Measurements from ENCODE around the gene SLC35A4. TPM values are rescaled to one million over a fixed set of nuclear protein-coding genes. Genes with fewer than 3 reads are reported as not detected.

SLC35A4 gene
- total and polyA plus RNA-seq, 5 experiments from 2014 or later = 53.6 to 142 (median 92.8) TPM

DNA sequence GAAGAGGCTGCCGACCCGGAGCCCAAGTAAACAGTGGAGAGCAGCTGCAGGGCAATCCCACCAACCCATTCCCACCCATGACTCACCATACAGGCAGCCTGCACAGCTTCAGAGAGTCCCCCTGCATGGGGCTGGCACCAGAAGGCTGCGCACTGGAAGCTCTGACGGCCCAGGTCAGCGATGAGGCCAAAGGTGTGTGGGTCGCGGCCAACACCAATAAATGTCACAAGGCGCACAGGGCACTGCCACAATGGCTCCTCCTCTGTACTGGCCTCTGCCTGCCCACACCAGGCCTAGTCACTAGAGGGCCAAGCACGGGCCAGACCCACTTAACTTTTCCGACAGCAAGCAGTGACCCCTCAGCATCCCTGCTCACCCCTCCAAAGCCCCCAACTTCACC lies 4.4 kb upstream of the SLC35A4 start:
- no peak for DNase-seq
- ATAC-seq = no peak
- H3K9me3 Mint-ChIP-seq = no peaks in the 10 kb centered on the region
- peaks cover 36 to 56% (median 50%) of the 10 kb centered on the region in 4 donors for H3K4me1 Mint-ChIP-seq
- H3K27ac Mint-ChIP-seq = peak overlapping the region in 1 of 10 donors; percentile 66
- no peaks in the 10 kb centered on the region for H3K27me3 Mint-ChIP-seq
- H3K4me3 Mint-ChIP-seq = peak overlapping the region in 1 of 10 donors; percentile 29
- POLR2A ChIA-PET = no interaction called here
- peaks cover 0 to 10% (median 0%) of the 10 kb centered on the region in 3 donors for H3K36me3 Mint-ChIP-seq

DNA sequence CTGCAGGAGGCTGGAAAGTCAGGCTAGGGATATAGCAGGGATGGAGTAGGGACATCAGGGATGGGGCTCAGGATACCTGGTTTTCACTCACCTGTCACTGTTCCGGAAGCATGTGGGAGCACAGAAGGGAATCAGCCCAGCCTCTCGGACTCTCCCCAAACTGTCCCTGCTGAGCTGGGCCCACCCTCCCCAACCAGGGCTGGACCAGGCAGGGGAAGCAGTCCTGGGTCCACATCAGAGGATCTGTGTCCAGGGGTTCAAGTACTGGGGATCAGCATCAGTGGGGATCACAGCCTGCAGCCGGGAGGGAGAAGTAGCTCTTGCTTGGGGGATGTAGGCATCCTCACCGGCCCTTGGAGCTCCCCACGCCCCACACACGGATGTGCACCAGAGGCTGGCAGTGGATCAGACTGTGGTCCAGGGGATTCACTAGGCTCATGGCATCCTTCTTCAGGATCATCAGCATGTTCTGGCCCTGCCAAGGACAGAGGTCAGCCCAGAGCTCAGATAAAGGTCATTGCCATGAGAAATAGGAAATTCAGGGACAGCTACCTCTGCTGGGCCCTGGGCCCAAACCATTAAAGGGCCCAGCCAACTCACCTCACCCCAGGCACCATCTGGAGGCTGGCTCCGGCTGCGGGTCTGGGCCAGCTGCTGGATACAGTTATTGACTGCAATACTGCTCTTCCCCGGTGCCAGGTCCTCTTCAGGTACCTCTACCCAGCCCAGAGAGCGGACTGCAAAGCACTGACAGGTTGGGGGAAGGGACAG lies 2.7 kb upstream of the SLC35A4 start:
- peak overlapping the region in 5 of 10 donors; percentile 1 to 98 (median 96) for H3K27ac Mint-ChIP-seq
- peaks cover 0 to 13% (median 3%) of the 10 kb centered on the region in 3 donors for H3K36me3 Mint-ChIP-seq
- POLR2A ChIA-PET = interaction anchor here (0.6 to 4.1 kb wide), 5 partner anchors 10 to 755 kb away, joined by 3 to 61 read pairs (median 5); partner anchors contain the start of genes ANKHD1 and EIF4EBP3
- H3K9me3 Mint-ChIP-seq = no peaks in the 10 kb centered on the region
- H3K4me3 Mint-ChIP-seq = peak overlapping the region in 2 of 10 donors; percentile 94 to 96
- peaks cover 33 to 55% (median 51%) of the 10 kb centered on the region in 4 donors for H3K4me1 Mint-ChIP-seq
- no peaks in the 10 kb centered on the region for H3K27me3 Mint-ChIP-seq
- DNase-seq = no peak
- ATAC-seq = no peak

DNA sequence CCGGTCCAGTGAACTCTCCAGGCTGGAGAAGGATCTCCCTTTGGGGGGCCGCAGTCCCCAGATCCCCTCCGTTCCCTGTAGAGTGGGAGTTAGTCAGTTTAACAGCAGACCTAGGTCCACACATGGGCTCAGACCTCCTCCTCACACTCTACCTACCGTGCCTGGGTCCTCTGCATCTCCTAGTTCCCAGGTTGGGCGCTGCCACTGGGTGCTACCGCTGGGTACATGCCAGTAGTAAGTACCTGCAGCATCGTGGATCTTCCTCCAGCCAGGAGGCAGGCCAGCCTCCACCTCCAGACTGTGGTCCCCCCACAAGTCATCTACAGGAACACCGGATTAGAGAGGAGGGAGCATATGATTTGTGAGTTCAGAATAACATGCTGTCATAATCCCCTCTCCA lies 1.0 kb upstream of the SLC35A4 start:
- Mint-ChIP-seq H3K27me3 (no peaks in the 10 kb centered on the region), H3K9me3 (no peaks in the 10 kb centered on the region), H3K36me3 (peaks cover 0 to 25% (median 10%) of the 10 kb centered on the region in 3 donors), H3K4me3 (peak overlapping the region; percentile 91 to 99 (median 96)), H3K4me1 (peaks cover 35 to 62% (median 58%) of the 10 kb centered on the region in 4 donors), H3K27ac (peak overlapping the region; percentile 96 to 99 (median 98))
- DNase-seq (no peak), ATAC-seq (no peak)
- POLR2A ChIA-PET = interaction anchor here (0.6 to 4.1 kb wide), 15 partner anchors 12 to 1012 kb away, joined by 3 to 61 read pairs (median 4); partner anchors contain the start of genes ANKHD1, CD14, EIF4EBP3 and HARS1

DNA sequence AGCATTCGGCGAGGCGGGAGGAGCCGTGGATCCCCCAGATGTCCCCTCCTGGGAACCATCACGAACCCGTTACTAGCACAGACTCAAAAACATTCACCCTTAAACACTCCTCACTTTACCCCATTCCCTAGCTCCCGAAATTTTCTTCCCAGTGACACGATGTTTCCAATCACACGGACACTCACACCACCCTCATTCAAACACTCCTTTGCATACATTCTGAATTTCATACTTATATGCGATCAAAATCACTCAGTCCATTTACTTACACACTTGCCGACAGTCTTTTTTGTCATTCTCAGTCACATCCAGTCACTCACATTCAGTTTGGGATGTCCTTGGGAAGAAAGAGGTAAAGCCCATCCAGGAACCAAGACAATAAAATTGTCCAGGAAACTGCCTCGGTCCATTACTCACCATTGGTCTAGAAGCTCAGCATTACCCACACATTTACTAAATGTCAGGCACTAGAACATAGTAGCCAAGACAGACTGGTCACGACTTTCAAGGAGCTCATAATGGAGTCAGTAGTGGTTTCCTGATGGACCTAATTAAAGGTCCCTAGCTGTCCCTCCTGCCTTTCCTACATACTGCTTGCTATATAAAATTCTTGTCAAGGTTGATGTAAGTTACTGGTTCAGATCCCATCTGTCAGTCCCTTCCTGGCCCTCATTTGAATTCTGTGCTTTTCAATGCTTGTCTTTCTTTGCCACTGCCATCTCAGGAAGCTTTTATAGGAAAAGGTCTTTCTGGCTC lies 574 bp downstream of the SLC35A4 start:
- H3K4me1 Mint-ChIP-seq = peaks cover 40 to 78% (median 74%) of the 10 kb centered on the region in 4 donors
- H3K27ac Mint-ChIP-seq = peak overlapping the region; percentile 96 to 99 (median 98)
- H3K9me3 Mint-ChIP-seq = no peaks in the 10 kb centered on the region
- POLR2A ChIA-PET = interaction anchor here (0.7 to 3.8 kb wide), 10 partner anchors 10 to 163 kb away, joined by 3 to 26 read pairs (median 6); partner anchors contain the start of genes ANKHD1, CD14, EIF4EBP3 and IK
- H3K27me3 Mint-ChIP-seq = no peaks in the 10 kb centered on the region
- H3K36me3 Mint-ChIP-seq = peaks cover 0 to 23% (median 10%) of the 10 kb centered on the region in 3 donors
- ATAC-seq (peak in 1 of 2 donors; percentile 4), DNase-seq (peak in 1 of 10 donors; percentile 35)
- H3K4me3 Mint-ChIP-seq = peak overlapping the region; percentile 91 to 99 (median 96)

DNA sequence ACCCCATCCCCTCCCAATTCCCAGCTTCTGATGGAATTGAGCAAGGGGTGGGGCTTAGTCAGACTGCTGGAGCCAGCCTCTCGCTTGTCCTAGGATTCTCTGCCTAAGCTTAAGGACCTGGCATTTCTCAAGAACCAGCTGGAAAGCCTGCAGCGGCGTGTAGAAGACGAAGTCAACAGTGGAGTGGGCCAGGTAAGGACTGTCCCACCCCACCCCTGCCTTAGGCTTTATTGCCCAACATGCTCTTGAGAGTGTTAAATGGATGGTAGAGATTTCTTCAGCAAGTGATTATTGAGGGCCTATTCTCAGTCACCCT lies 1.1 kb downstream of the SLC35A4 start:
- peaks cover 0 to 28% (median 10%) of the 10 kb centered on the region in 3 donors for H3K36me3 Mint-ChIP-seq
- no peaks in the 10 kb centered on the region for H3K9me3 Mint-ChIP-seq
- no peak for DNase-seq
- POLR2A ChIA-PET = interaction anchor here (0.7 to 3.8 kb wide), 9 partner anchors 10 to 146 kb away, joined by 3 to 26 read pairs (median 4); partner anchors contain the start of genes CD14, EIF4EBP3, IK and NDUFA2
- H3K27ac Mint-ChIP-seq = peak overlapping the region; percentile 81 to 99 (median 98)
- H3K4me3 Mint-ChIP-seq = peak overlapping the region; percentile 91 to 99 (median 96)
- peaks cover 42 to 82% (median 78%) of the 10 kb centered on the region in 4 donors for H3K4me1 Mint-ChIP-seq
- no peak for ATAC-seq
- no peaks in the 10 kb centered on the region for H3K27me3 Mint-ChIP-seq

DNA sequence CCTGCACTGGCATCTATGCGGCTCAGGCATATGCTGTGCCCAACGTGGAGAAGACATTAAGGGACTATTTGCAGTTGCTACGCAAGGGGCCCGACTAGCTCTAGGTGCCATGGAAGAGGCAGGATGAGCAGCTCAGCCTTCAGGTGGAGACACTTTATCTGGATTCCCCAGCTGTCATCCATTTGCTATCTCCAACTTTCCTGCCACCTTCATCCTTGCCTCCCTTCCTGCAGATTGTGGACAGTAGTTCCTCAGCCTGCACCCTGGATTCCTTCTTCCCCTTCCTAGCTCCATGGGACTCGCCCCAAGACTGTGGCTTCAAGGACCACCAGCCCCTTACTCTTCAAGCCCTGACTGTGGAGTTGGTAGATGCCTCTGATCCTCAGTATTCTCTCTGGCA lies 2.0 kb downstream of the SLC35A4 start:
- H3K4me1 Mint-ChIP-seq = peaks cover 39 to 82% (median 77%) of the 10 kb centered on the region in 4 donors
- H3K27me3 Mint-ChIP-seq = no peaks in the 10 kb centered on the region
- peak overlapping the region in 4 of 10 donors; percentile 65 to 86 (median 79) for H3K27ac Mint-ChIP-seq
- no peak for DNase-seq
- POLR2A ChIA-PET = interaction anchor here (1.1 to 3.5 kb wide), 4 partner anchors 10 to 134 kb away, joined by 3 to 24 read pairs (median 4); partner anchors contain the start of genes EIF4EBP3, IK, NDUFA2 and ZMAT2
- no peaks in the 10 kb centered on the region for H3K9me3 Mint-ChIP-seq
- H3K36me3 Mint-ChIP-seq = peaks cover 0 to 25% (median 10%) of the 10 kb centered on the region in 3 donors
- peak overlapping the region in 3 of 10 donors; percentile 66 to 95 (median 67) for H3K4me3 Mint-ChIP-seq
- no peak for ATAC-seq

DNA sequence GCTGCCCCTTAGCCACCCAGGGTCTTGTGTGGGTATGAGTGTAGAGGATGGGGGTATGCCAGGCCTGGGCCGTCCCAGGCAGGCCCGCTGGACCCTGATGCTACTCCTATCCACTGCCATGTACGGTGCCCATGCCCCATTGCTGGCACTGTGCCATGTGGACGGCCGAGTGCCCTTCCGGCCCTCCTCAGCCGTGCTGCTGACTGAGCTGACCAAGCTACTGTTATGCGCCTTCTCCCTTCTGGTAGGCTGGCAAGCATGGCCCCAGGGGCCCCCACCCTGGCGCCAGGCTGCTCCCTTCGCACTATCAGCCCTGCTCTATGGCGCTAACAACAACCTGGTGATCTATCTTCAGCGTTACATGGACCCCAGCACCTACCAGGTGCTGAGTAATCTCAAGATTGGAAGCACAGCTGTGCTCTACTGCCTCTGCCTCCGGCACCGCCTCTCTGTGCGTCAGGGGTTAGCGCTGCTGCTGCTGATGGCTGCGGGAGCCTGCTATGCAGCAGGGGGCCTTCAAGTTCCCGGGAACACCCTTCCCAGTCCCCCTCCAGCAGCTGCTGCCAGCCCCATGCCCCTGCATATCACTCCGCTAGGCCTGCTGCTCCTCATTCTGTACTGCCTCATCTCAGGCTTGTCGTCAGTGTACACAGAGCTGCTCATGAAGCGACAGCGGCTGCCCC lies 2.6 kb downstream of the SLC35A4 start:
- DNase-seq (no peak), ATAC-seq (no peak)
- POLR2A ChIA-PET = interaction anchor here (0.8 to 1.4 kb wide), 2 partner anchors 20 to 80 kb away, joined by 3 to 4 read pairs; partner anchors contain the start of genes EIF4EBP3, IK and NDUFA2
- H3K9me3 Mint-ChIP-seq = no peaks in the 10 kb centered on the region
- no peaks in the 10 kb centered on the region for H3K27me3 Mint-ChIP-seq
- H3K4me1 Mint-ChIP-seq = peaks cover 39 to 80% (median 77%) of the 10 kb centered on the region in 4 donors
- peaks cover 0 to 25% (median 10%) of the 10 kb centered on the region in 3 donors for H3K36me3 Mint-ChIP-seq
- peak overlapping the region in 4 of 10 donors; percentile 10 to 76 (median 58) for H3K4me3 Mint-ChIP-seq
- H3K27ac Mint-ChIP-seq = peak overlapping the region in 7 of 10 donors; percentile 60 to 99 (median 88)

DNA sequence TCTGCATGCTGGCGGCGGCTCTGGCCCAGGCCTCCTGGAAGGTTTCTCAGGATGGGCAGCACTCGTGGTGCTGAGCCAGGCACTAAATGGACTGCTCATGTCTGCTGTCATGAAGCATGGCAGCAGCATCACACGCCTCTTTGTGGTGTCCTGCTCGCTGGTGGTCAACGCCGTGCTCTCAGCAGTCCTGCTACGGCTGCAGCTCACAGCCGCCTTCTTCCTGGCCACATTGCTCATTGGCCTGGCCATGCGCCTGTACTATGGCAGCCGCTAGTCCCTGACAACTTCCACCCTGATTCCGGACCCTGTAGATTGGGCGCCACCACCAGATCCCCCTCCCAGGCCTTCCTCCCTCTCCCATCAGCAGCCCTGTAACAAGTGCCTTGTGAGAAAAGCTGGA lies 3.2 kb downstream of the SLC35A4 start:
- Mint-ChIP-seq H3K36me3 (peaks cover 0 to 25% (median 10%) of the 10 kb centered on the region in 3 donors), H3K4me1 (peaks cover 36 to 74% (median 72%) of the 10 kb centered on the region in 4 donors), H3K27me3 (no peaks in the 10 kb centered on the region), H3K27ac (peak overlapping the region in 9 of 10 donors; percentile 88 to 99 (median 97)), H3K4me3 (peak overlapping the region in 4 of 10 donors; percentile 9 to 76 (median 23)), H3K9me3 (no peaks in the 10 kb centered on the region)
- ATAC-seq (no peak), DNase-seq (no peak)
- POLR2A ChIA-PET = interaction anchor here (0.8 kb wide), 1 partner anchor 80 kb away, joined by 4 read pairs; the partner anchor contains the start of genes IK and NDUFA2

DNA sequence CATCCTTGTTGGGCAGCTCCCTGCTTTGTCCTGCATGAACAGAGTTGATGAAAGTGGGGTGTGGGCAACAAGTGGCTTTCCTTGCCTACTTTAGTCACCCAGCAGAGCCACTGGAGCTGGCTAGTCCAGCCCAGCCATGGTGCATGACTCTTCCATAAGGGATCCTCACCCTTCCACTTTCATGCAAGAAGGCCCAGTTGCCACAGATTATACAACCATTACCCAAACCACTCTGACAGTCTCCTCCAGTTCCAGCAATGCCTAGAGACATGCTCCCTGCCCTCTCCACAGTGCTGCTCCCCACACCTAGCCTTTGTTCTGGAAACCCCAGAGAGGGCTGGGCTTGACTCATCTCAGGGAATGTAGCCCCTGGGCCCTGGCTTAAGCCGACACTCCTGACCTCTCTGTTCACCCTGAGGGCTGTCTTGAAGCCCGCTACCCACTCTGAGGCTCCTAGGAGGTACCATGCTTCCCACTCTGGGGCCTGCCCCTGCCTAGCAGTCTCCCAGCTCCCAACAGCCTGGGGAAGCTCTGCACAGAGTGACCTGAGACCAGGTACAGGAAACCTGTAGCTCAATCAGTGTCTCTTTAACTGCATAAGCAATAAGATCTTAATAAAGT lies 3.9 kb downstream of the SLC35A4 start:
- POLR2A ChIA-PET = interaction anchor here (0.7 to 1.6 kb wide), 4 partner anchors 11 to 71 kb away, joined by 3 to 7 read pairs (median 5); partner anchors contain the start of genes CD14, SRA1 and TMCO6
- no peaks in the 10 kb centered on the region for H3K9me3 Mint-ChIP-seq
- peaks cover 36 to 68% (median 65%) of the 10 kb centered on the region in 4 donors for H3K4me1 Mint-ChIP-seq

DNA sequence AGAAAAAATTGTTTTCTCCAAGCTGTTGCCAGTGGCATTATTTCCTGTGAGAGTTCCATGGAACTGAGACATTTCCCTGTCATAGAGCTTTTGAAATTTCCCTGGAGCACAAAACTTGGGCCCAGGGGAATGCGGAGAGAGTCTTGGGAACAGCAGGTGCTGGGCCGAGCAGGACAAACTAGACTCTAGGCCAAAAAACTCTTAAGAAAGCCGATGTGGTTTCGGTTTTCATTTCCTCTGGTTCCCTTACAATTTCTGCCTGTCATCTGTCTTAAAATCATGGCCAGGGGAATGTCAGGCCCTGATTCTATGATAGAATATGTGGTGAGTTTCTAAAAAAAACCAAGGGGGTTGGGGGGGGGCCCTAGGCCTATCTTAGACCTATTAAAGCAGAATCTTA lies 4.6 kb downstream of the SLC35A4 start:
- Mint-ChIP-seq H3K36me3 (peaks cover 0 to 25% (median 10%) of the 10 kb centered on the region in 3 donors), H3K9me3 (no peaks in the 10 kb centered on the region), H3K4me3 (peak overlapping the region; percentile 64 to 83 (median 78)), H3K4me1 (peaks cover 34 to 62% (median 59%) of the 10 kb centered on the region in 4 donors), H3K27me3 (no peaks in the 10 kb centered on the region), H3K27ac (peak overlapping the region; percentile 93 to 99 (median 97))
- DNase-seq (peak in 1 of 10 donors; percentile 28), ATAC-seq (no peak)
- POLR2A ChIA-PET = interaction anchor here (0.7 to 1.6 kb wide), 7 partner anchors 9 to 70 kb away, joined by 3 to 7 read pairs (median 4); partner anchors contain the start of genes CD14, SRA1 and TMCO6

More for the DNA sequence above, 3.9 kb downstream of the SLC35A4 start:
- Mint-ChIP-seq H3K27me3 (no peaks in the 10 kb centered on the region), H3K27ac (peak overlapping the region; percentile 93 to 99 (median 97)), H3K4me3 (peak overlapping the region in 9 of 10 donors; percentile 3 to 83 (median 80)), H3K36me3 (peaks cover 0 to 25% (median 10%) of the 10 kb centered on the region in 3 donors)
- DNase-seq = no peak
- ATAC-seq = no peak

DNA sequence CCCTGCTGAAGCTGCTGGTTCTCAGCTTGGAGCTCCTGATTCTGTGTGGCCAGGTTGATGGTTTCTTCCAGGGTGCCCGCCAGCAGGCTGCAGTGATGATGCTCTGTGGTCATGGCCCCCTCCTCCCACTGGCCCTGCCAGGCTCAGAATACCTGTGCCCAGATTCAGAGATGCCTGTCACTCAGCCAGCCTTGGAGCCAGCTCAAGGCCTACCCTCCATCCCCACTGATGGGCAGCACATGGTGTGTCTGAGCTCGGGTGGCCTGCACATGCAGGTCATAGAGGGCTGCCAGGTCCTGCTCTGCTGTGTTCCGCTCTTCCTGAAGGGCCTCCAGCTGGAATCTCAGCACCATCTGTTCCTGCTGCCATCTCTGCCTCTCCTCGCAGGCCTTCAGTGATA lies 5.4 kb downstream of the SLC35A4 start:
- Mint-ChIP-seq H3K9me3 (no peaks in the 10 kb centered on the region), H3K4me3 (peak overlapping the region in 4 of 10 donors; percentile 15 to 72 (median 47)), H3K36me3 (peaks cover 0 to 25% (median 10%) of the 10 kb centered on the region in 3 donors), H3K27ac (peak overlapping the region; percentile 93 to 99 (median 97)), H3K4me1 (peaks cover 33 to 53% (median 53%) of the 10 kb centered on the region in 4 donors), H3K27me3 (no peaks in the 10 kb centered on the region)
- POLR2A ChIA-PET = interaction anchor here (0.7 to 1.6 kb wide), 6 partner anchors 8 to 69 kb away, joined by 3 to 7 read pairs (median 4); partner anchors contain the start of genes CD14, SRA1 and TMCO6
- no peak for DNase-seq
- ATAC-seq = no peak

Data from naive thymus-derived CD8-positive, alpha-beta T cell (primary cell).